ENCODE data around the gene LRRC39. TPM values are rescaled to one million over a fixed set of nuclear protein-coding genes. Genes with fewer than 3 reads are reported as not detected.
A peak's percentile ranks its signal among the peaks of the same experiment; 100 is the strongest.

The LRRC39 gene
- total RNA-seq, 4 donors from 2014 or later, result 0.45 to 3.7 (median 0.73) TPM

GRCh38 chr1:100188617-100189016 lies 10.6 kb upstream of the LRRC39 start:
- Histone ChIP-seq H3K4me1 (no peaks in the 10 kb centered on the region), H3K27me3 (no peaks in the 10 kb centered on the region), H3K9me3 (no peaks in the 10 kb centered on the region), H3K4me3 (no peak overlapping the region), H3K27ac (no peak overlapping the region), H3K36me3 (no peaks in the 10 kb centered on the region)
- DNase-seq (ENCODE audit: low spot score in 2 of 2), result no peak
- WGBS, result 41% methylated on average over 3 of the region's 3 CpGs
- no peak for TF ChIP-seq EP300 (IDR thresholded peaks at IDR 0.05)
- no peak for TF ChIP-seq CTCF (IDR thresholded peaks at IDR 0.05)
- TF ChIP-seq POLR2AphosphoS5 (IDR thresholded peaks at IDR 0.05), result no peak
- no peak for TF ChIP-seq POLR2A (IDR thresholded peaks at IDR 0.05)

DNA sequence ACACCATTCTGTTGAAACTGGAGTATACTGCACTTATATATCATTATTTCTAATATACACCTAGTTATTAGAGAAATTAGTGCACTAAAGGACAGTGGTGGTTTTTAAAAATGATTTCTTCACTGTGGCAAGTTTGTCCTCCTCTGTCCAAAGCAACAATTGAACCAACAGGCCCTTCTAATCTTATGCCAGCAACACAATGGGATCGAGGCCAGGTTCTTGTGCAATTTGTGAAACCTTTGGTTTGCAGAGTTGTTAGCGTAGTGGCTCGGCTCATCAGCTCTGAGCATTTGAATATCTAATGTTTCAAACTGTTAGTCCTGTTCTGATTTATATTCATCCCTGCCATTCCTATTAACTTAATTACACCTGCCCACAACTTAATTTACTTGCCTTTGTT lies 9.9 kb upstream of the LRRC39 start:
- WGBS, result 58% methylated on average over 3 of the region's 3 CpGs
- H3K4me3 ChIP-seq, result no peak overlapping the region
- no peaks in the 10 kb centered on the region for H3K9me3 ChIP-seq
- no peak overlapping the region for H3K27ac ChIP-seq
- TF ChIP-seq POLR2A (IDR thresholded peaks at IDR 0.05) (no peak), CTCF (IDR thresholded peaks at IDR 0.05) (no peak), EP300 (IDR thresholded peaks at IDR 0.05) (no peak), POLR2AphosphoS5 (IDR thresholded peaks at IDR 0.05) (no peak)
- no peaks in the 10 kb centered on the region for H3K4me1 ChIP-seq
- peak in 1 of 2 donors; percentile 76 for DNase-seq (ENCODE audit: low spot score in 2 of 2)
- H3K36me3 ChIP-seq, result no peaks in the 10 kb centered on the region
- no peaks in the 10 kb centered on the region for H3K27me3 ChIP-seq

DNA sequence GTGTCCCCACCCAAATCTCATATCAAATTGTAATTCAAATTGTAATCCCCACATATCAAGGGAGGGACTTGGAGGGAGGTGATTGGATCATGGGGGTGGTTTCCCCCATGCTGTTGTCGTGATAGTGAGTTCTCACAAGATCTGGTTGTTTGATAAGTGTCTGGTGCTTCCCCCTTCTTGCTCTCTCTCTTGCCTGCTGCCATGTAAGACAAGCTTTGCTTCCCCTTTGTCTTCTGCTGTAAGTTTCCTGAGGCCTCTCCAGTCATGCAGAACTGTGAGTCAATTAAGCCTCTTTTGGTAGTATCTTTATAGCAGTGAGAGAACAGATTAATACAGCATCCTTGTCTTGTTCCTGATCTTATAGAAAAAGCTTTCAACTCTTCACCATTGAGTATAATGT lies 6.5 kb upstream of the LRRC39 start:
- Histone ChIP-seq H3K4me3 (no peak overlapping the region), H3K27ac (no peak overlapping the region), H3K4me1 (no peaks in the 10 kb centered on the region), H3K36me3 (no peaks in the 10 kb centered on the region), H3K9me3 (no peaks in the 10 kb centered on the region), H3K27me3 (no peaks in the 10 kb centered on the region)
- TF ChIP-seq CTCF (IDR thresholded peaks at IDR 0.05) (no peak), POLR2A (IDR thresholded peaks at IDR 0.05) (no peak), POLR2AphosphoS5 (IDR thresholded peaks at IDR 0.05) (no peak), EP300 (IDR thresholded peaks at IDR 0.05) (no peak)
- no peak for DNase-seq (ENCODE audit: low spot score in 2 of 2)
- 54% methylated on average over 1 of the region's 1 CpG for WGBS

GRCh38 chr1:100183370-100183769 lies 5.3 kb upstream of the LRRC39 start:
- WGBS, result 96% methylated on average over 4 of the region's 4 CpGs
- H3K27me3 ChIP-seq, result no peaks in the 10 kb centered on the region
- H3K4me1 ChIP-seq, result no peaks in the 10 kb centered on the region
- DNase-seq (ENCODE audit: low spot score in 2 of 2), result no peak
- no peak overlapping the region for H3K27ac ChIP-seq
- no peaks in the 10 kb centered on the region for H3K36me3 ChIP-seq
- no peak overlapping the region for H3K4me3 ChIP-seq
- TF ChIP-seq POLR2AphosphoS5 (IDR thresholded peaks at IDR 0.05) (no peak), CTCF (IDR thresholded peaks at IDR 0.05) (no peak), EP300 (IDR thresholded peaks at IDR 0.05) (no peak)
- H3K9me3 ChIP-seq, result no peaks in the 10 kb centered on the region

- DNase-seq (ENCODE audit: low spot score in 2 of 2), result no peak
- no peak overlapping the region for H3K4me3 ChIP-seq
- H3K36me3 ChIP-seq, result no peaks in the 10 kb centered on the region
- no peaks in the 10 kb centered on the region for H3K27me3 ChIP-seq
- H3K27ac ChIP-seq, result no peak overlapping the region
- no peak for TF ChIP-seq POLR2A (IDR thresholded peaks at IDR 0.05)
- no peak for TF ChIP-seq POLR2AphosphoS5 (IDR thresholded peaks at IDR 0.05)
- no peak for TF ChIP-seq EP300 (IDR thresholded peaks at IDR 0.05)
- TF ChIP-seq CTCF (IDR thresholded peaks at IDR 0.05), result no peak
- no peaks in the 10 kb centered on the region for H3K4me1 ChIP-seq
- H3K9me3 ChIP-seq, result no peaks in the 10 kb centered on the region
- WGBS, result 88% methylated on average over 4 of the region's 4 CpGs
Observed at GRCh38 chr1:100177295-100178041, 588 bp downstream of the LRRC39 start.

All from suprapubic skin (tissue), 4 donors.